SK-N-SH treated with all-trans-retinoic acid at 6 μM for 48 hours (cell line): ENCODE data around the gene TCEAL3.

Source experiments
- ARNTL ChIP-seq: fragments of 450-650 bp; formaldehyde crosslinking; IDR thresholded peaks from 2 replicates; pipeline ENCODE4 v1.5.0; 2020; ENCODE audit warnings: low read depth, mild to moderate bottlenecking, moderate library complexity, borderline replicate concordance
- ZNF70 ChIP-seq: fragments of 450-650 bp; formaldehyde crosslinking; IDR thresholded peaks from 2 replicates; pipeline ENCODE4 v1.5.0; 2020; ENCODE audit warnings: mild to moderate bottlenecking, moderate library complexity

DNA sequence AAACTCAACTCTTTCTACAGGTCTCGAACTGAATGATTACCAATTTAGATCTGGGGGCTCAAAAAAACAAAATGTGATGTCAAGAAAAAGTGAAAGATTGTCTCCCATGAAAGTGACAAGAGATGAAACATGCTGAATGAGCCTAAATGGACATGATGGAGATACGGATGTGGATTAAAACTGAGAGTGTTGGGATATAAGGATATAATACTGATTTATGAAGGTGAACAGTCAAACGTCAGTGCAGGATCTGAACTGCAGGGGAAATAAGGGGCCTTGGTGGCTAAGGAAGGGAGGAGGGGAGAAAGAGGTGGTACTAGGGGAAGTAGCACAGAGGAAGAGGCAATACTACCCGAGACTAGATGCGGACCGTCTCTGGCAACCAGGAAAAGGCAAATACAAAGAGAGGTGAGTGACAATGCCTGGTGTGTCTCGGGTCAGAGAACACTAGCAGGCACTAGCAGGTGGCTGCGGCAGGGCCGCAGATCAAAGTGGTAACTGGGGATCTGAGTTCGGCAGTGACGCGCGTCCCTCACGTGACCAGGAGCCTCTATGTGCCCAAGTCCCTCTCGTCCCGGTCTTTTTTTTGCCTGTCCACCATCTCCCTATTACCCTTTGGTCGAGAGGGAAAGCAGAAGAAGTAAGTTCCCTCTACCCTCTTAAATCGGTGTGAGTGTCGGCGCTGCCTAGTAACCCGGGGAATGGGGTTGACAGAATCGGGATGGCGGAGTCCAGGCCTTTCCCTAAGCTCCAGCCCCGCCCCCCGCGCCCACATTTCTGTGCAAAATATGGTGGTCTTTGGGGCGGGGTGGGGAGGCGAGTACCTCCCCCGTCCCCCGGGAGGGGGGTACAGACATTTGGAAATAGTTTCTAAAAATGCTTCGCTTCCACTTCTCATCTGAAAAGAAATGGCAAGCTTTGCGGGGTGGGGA is 20.9 kb downstream of the TCEAL3 start, which contains the start of gene TCEAL1:
- TF ChIP-seq ZNF70 (no peak), ARNTL (CRISPR knock-in tag) (no peak)
